Kidney epithelial cell (primary cell): Measurements from ENCODE around the gene ADGRB2. TPM values are rescaled to one million over a fixed set of nuclear protein-coding genes. Genes with fewer than 3 reads are reported as not detected.

Experiments used
- DNase-seq: peaks from one replicate; pipeline ENCODE4 v3.0.0-alpha.2; 2010; ENCODE audit warnings: low read depth
- H3K27me3 ChIP-seq: 2 replicates; pipeline ENCODE4 v1.6.0; 2011; ENCODE audit warnings: low read length; ENCODE audit not compliant: control insufficient read depth, insufficient read depth
- H3K36me3 ChIP-seq: 2 replicates; pipeline ENCODE4 v1.5.1; 2011; ENCODE audit warnings: low read length; ENCODE audit not compliant: control insufficient read depth, insufficient read depth
- H3K4me3 ChIP-seq: 2 replicates; pipeline ENCODE4 v1.5.1; 2011; ENCODE audit warnings: low read depth, mild to moderate bottlenecking, control low read depth, low read length
- total RNA-seq: library from RNA; depleted of rRNA; stranded (reverse); fragments of >200 nt; gene quantifications from 2 replicates; pipeline ENCODE4 v1.2.3, GENCODE V29; 2015
- TF ChIP-seq, protein P1 (sequence below): IDR thresholded peaks from 2 replicates; pipeline ENCODE4 v1.5.1; 2011; ENCODE audit warnings: mild to moderate bottlenecking, moderate library complexity, low read length, control low read depth, inconsistent platforms; ENCODE audit not compliant: insufficient read depth, poor library complexity, severe bottlenecking

Gene ADGRB2
- 1.5 and 2.6 TPM in 2 replicates for total RNA-seq

DNA sequence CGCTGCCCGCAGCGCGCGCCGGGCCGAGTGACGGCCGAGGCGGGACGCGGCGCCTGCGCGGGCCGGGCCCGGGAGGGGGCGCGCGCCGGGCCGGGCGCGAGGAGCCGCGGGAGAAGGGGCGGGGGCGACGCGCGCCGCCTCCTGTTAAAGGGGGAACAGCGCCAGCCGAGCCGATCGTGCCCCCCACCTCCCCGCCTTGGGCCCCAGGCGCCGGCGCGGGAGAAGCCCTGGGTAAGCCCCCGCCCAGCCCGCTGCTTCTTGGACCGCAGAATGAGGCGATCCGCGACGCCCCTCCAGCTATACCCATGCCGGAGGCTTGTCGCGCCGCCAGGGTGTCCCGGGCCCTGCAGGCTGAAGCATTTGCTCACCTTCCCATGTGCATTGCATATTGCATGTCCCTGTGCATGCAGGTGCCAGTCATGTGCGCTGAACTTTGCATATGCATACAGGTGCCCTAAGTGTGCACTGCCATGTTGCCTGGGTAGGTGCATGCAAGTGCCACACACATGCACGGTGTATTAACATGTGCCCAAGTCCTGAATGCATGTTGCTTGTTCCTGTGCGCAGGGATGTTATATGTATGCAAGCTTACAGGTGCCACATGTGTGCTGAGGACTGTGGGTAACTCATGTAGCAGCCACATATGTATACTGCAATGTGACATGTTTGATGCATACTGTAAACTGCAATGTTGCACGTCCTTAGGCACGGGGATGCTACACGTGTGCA is at the start of gene ADGRB2:
TSS of gene ADGRB2 (minus strand) at position 29 of the 729 bp plus-strand sequence. CDS start 7,119 bp downstream, outside the sequence.
- Histone ChIP-seq H3K4me3 (peak within 1 kb of the TSS; percentile 46), H3K36me3 (no peaks in the 10 kb centered on the region), H3K27me3 (peaks cover 8% of the 10 kb centered on the region)
- DNase-seq, result no peak
- TF ChIP-seq, protein P1, sequence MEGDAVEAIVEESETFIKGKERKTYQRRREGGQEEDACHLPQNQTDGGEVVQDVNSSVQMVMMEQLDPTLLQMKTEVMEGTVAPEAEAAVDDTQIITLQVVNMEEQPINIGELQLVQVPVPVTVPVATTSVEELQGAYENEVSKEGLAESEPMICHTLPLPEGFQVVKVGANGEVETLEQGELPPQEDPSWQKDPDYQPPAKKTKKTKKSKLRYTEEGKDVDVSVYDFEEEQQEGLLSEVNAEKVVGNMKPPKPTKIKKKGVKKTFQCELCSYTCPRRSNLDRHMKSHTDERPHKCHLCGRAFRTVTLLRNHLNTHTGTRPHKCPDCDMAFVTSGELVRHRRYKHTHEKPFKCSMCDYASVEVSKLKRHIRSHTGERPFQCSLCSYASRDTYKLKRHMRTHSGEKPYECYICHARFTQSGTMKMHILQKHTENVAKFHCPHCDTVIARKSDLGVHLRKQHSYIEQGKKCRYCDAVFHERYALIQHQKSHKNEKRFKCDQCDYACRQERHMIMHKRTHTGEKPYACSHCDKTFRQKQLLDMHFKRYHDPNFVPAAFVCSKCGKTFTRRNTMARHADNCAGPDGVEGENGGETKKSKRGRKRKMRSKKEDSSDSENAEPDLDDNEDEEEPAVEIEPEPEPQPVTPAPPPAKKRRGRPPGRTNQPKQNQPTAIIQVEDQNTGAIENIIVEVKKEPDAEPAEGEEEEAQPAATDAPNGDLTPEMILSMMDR, result no peak

GRCh38 chr1:31812158-31812829 is 48.2 kb upstream of the ADGRB2 start:
- TF ChIP-seq, protein P1, result no peak
- H3K27me3 ChIP-seq, result no peaks in the 10 kb centered on the region
- H3K36me3 ChIP-seq, result no peaks in the 10 kb centered on the region
- H3K4me3 ChIP-seq, result no peak overlapping the region
- DNase-seq, result no peak

DNA sequence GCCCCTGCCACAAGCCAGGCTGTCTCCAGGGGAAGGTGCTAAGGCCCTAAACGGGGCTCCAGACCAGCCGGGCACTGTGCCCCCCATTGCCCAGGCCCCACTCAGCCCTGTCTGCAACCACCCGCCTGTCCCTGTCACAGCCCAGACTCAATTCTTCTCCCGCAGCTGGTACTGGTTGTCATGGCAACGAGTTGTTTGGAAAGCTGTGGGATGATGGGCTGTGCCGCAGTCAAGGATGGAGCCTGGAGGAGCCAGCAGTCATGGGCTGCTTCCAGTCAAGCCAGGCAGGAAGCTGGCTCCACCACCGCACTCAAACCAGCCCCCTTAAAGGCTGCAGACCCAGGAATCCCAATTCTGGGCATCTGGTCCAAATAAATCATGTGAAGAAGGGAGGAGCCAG is 47.5 kb upstream of the ADGRB2 start:
- Histone ChIP-seq H3K27me3 (no peaks in the 10 kb centered on the region), H3K36me3 (no peaks in the 10 kb centered on the region), H3K4me3 (no peak overlapping the region)
- TF ChIP-seq, protein P1, result no peak
- DNase-seq, result peak; percentile 37

- no peak for DNase-seq
- TF ChIP-seq, protein P1, result no peak
- H3K27me3 ChIP-seq, result no peaks in the 10 kb centered on the region
- no peak overlapping the region for H3K4me3 ChIP-seq
- H3K36me3 ChIP-seq, result no peaks in the 10 kb centered on the region
Measured at GRCh38 chr1:31809698-31810097, 45.6 kb upstream of the ADGRB2 start.

DNA sequence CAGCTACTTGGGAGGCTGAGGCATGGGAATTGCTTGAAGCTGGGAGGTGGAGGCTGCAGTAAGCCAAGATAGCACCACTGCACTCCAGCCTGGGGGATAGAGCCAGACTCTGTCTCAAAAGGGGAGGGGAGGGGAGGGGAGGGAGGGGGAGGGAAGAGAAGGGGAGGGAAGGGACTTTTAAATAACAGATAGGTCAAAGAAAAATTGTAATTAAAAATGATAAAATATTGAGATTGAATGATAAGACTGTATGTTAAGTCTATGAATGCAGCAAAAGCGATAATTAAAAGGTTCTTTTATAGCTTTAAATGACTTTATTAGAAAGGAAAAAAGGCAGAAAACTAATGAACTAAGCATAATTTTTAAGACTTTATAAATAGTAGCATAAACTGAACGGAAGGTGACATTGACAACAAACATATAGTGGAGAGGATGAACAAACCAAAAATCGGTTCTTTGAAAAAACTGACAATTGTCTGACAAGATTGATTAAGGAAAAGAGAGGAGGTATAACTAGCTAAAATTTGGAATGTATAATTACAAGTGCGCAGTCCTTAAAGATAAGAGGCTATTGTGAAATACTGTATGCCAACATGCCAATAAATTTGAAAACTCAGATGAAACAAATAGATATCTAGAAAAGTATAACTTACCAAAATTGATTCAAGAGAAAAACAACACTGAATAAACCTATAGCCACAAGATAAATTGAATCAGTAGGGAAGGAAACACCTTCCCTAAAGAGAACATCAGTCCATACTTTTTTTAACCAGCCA is 43.3 kb upstream of the ADGRB2 start:
- Histone ChIP-seq H3K27me3 (no peaks in the 10 kb centered on the region), H3K36me3 (no peaks in the 10 kb centered on the region), H3K4me3 (no peak overlapping the region)
- DNase-seq, result no peak
- TF ChIP-seq, protein P1, result no peak
